HuH-7.5 (cell line): Measurements from ENCODE around the gene SVOPL.
A peak's percentile ranks its signal among the peaks of the same experiment; 100 is the strongest.
"Not testable (repeated sequence)": the region's sequence is repeated elsewhere in the genome, so short reads cannot be mapped to it uniquely, and the experiment has no call there.

ENCODE experiments used
- DNase-seq: peaks from one replicate; pipeline ENCODE4 v3.0.0; 2011; ENCODE audit warnings: low spot score

Gene SVOPL, protein sequence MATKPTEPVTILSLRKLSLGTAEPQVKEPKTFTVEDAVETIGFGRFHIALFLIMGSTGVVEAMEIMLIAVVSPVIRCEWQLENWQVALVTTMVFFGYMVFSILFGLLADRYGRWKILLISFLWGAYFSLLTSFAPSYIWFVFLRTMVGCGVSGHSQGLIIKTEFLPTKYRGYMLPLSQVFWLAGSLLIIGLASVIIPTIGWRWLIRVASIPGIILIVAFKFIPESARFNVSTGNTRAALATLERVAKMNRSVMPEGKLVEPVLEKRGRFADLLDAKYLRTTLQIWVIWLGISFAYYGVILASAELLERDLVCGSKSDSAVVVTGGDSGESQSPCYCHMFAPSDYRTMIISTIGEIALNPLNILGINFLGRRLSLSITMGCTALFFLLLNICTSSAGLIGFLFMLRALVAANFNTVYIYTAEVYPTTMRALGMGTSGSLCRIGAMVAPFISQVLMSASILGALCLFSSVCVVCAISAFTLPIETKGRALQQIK

DNA sequence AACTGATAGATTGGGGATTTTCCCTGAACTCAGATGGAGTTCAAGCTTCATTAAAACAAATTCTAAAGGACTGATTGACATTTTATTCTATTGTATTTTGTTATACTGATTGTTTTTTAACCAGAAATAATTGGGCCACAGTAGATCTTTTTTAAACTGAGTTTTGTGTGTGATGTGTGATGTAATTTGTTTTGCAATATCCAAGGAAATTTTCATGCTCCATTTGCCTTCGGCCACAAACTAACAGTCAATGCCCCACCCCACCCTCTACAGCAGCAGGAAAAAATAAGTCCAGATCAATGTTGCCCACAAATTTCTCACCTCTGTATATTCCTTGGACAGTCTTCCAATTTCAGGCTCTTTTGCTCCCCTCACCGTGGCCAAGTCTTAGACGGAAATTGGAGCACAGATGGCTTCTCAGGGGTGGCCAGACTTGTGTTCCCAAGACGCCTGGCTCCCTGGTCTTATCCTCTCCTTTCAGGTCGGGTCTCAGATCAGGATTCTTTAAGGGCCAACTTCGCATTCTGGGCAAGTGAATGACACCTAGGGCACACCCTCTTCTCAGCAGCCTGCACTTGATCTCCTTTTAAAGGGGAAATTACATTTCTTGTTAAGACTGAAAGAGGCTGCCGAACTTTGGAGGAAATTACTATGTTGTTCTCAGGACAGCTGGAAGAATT lies at the start of gene SVOPL:
Gene SVOPL (minus strand): TSS at position 506 of the 680 bp plus-strand sequence. CDS start 22,317 bp downstream, outside the sequence.
- no peak for DNase-seq

DNA sequence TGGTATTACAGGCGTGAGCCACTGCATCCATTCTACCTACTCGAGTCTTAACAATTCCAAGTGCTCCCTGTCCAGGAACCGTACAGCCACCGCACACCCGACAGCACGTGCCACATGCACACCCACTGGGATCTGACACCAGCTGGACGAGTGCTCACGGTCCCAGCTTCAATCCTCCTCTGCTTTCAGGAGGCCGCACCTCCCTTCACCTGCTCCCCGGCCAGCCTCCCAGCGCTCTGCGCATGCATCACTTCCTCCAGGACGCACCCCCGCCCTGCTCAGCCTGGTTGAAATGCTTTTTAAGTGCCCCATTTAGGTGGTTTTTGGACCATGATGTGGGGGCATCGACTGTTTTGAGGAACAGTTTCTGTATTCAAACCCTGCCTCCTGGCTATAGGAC lies 49.3 kb upstream of the SVOPL start:
- no peak for DNase-seq

DNA sequence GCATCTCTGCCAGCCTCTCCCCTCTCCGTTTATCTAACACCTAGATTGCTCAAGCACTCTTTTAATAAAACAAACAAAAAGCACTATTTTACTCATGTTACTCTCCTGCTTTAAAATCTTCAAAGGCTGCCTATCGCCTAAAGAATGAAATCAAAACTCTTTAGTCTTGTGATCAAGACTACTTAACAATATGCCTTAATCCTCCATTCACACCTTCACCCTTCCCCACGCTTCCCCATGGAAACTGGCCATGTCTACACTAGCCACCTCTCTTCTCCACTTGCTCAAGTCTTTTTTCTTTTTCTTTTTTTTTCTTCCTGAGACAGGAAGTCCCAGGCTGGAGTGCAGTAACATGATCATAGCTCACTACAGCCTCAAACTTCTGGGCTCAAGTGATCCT lies 48.8 kb upstream of the SVOPL start:
- DNase-seq = no peak

DNA sequence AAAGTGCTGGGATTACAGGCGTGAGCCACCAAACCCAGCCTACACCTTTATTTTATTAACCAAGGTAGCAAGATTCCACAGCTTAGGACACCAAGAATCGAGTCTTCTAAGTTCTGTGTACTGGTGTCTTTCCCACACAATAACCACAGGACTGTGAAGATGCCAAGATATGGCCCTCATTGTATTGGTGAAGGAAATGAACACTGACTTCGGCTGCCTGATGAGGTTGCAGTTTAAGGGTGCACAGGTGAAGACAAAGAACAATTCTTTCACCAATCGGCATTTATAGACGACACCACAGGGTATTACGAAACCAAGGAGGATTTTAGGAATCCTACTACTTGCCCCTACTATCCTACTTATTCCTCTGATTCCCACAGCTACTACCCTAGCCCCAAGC lies 47.5 kb upstream of the SVOPL start:
- no peak for DNase-seq

DNA sequence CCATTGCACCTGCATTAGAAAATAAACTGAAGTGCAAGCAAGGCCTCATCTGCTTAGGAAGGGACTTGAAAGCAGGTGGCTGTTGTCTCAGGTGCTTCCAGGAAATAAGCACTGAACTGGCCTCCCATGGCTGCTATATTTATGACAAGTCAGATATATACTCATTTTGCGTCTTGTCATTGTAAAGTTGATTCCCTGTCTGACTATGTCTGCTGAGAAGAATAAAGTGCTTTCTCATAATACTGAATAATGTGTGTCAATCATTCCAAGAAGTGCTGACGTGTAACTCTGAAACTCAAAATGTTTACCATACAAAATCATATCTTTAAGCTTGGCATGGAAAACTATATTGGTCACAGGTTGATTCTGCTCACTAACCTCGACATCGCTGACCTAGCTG lies 44.9 kb upstream of the SVOPL start:
- DNase-seq = no peak

DNA sequence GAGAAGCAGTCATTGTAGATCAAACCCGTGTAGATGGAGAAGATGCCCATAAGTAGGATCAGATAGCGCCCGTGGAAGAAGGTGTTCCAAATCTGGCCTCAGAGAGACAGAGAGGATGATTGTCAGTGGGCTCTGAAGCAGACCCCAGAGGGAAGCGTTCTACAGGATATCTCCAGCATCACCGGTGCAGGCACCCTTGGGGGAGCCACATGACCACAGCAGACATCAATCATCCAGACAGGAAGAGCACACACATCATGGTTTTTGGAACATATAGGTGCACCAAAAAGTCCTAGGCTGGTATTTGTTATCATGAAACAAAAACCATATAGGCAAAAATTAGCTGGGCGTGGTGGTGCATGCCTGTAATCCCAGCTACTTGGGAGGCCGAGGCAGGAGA lies 44.0 kb upstream of the SVOPL start:
- DNase-seq = no peak

DNA sequence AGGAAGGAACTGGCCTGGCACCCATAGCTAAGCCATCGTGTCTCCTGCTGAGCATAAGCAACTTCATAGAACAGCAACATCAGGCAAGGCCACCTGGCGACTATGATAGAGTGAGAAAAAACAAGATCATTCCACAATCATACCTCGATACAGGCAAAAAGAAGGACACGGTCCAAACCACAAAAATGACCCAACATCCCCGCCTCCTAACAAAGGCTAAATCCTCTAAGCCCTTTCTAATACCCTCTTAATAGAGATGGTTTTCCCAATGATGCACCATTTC lies 40.2 kb upstream of the SVOPL start:
- no peak for DNase-seq

DNA sequence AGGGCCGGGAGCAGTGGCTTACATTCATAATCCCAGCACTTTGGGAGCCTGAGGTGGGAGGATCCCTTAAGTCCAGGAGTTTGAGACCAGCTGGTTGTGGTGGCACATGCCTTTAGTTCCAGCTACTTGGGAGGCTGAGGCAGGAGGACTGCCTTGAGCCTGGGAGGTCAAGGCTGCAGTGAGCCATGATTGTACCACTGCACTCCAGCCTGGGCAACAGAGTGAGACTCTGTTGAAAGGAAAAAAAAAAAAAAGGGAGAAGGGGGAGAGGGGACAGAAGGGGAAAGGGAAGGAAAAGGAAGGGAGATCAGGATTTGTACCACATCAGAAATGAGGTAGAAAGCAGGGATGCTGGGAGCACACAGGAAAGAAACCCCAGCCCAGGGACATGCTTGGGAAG lies 38.7 kb upstream of the SVOPL start:
- DNase-seq = no peak

DNA sequence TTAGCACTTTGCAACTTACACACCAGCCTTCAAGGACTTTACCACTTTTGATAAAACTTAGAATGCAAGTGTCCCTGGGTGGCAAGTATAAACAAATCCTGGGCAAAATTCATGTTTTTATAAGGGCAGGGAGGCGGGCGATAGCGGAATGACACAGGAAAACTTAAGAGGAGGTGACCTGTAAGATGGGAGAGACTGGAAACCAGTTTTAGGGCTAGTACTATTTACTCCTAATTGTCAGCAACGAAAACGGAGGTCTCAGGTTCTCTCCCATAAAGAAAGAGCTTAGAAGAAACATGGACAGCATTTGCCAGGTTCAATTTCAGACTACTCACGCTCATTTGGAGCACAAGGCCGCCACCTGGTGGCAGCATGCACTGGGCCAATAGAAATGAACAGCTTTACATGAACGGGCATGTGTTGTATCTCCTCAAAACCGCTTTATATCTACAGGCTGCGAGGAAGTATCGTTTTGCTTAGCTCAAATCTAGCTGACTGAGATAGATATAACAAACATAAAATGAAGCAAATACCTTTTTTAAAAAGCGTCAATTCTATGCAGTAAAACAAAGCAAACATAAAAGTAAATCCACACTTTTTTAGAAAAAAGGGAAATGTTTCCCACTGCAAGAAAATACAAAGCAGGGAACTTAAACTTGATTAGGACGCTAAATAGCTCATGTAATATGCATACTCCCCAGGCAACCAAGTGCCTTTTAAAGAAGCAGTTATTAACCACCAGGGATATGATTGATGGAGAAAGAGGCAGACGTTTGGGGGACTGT lies 37.6 kb upstream of the SVOPL start:
- peak; percentile 56 for DNase-seq

DNA sequence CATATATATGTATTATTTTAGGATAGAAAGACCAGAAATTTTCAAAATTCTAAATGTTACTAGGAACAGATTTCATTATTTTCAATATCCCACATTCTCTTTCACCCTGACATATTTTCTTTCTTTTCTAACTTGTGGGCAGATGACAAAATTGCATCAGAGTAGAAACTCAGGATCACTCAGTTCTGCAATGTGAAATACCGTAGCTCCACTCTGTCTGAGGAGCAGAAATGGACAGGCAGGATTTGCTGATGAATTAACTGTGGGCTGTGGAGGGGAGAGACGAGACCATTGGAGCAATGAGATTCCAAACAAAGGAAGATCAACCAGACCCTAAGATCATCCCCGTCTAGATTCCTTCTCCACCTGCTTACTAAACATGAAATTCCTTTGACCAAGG lies 37.0 kb upstream of the SVOPL start:
- no peak for DNase-seq

DNA sequence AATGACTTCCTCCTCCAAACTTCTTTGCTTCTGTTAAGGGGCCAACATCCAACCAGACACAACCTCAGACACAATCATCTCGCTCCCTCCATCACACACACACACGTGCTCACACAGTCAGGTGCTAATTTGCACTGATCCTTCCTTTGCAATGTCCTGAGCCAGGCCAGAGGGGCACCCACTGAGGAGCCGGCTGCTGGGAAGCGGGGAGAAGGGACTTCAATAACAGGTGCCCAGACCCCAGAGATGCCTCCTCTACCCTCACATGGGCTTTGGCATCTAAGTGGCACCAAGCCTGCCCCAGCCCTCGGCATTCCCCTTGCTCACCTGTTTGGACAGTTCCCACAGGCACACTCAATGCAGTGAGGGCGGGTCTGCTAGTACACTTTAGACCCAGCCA lies 34.2 kb upstream of the SVOPL start:
- no peak for DNase-seq

DNA sequence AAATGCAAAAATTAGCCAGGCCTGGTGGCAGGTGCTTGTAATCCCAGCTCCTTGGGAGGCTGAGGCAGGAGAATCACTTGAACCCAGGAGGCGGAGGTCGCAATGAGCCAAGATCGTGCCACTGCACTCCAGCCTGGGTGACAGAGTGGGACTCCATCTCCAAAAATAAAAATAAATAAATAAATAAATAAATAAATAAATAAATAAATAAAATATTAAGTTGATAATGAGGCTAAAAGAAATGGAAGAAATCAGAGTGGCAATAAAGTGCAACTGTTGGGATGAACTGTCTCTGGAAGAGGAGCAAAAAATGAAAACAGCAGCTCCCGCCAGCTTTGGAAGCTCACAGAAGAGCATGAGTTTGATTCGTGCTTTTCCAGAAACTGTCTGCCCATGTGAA lies 30.6 kb upstream of the SVOPL start:
- DNase-seq = not testable (repeated sequence)

DNA sequence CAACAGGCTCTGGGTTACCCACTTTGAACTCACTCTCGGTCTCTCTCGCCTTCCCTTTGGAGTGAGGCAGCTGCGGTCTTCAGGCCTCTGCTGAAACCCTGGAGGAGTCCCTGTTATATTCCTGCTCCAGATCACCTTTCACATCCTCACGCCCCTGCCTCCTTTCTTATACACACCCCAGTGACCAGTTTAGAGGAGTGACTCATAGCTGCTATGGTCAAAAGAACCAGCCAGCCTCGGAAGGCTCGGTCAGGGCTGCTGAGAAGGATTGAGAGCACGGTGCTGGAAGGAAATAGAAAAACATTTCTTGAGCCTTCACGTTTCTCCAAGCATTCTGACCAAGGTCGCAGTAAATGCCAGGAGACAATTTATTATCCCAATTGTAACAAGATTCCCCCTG lies 28.3 kb upstream of the SVOPL start:
- DNase-seq = no peak

DNA sequence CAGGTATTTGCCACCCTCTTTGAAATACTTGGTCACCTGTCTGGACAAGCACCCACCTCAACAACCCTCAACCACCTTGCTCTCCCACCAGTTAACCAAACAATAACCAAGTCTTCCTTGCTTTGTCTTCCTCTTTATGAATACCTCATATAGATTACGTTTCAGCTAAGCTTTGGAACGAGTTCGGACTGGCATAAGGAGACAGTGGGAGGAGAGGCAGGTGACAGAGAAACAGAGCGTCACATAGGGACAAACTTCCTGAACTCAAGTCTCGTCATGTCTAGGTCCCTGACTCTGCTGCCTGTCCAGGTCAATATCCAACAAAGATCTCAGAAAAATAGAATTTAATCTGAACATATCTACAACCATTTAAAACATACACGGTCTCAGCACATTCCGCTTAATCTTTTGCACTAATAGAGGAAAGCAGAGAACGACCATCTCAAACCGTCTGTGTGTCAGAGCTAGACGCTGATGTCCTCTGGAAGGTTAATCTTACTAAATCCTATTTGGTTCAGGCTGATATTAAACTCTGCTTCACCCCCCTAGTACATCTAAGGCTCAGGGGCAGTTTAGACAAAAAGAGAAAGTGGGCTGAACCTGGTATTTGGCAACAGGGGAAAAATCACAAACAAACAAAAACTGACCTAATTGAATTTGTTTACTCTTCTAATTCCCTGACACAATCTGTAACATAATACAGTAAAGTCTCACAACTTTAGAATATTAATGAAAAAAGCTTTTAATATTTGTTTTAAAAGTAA lies 26.4 kb upstream of the SVOPL start:
- no peak for DNase-seq

DNA sequence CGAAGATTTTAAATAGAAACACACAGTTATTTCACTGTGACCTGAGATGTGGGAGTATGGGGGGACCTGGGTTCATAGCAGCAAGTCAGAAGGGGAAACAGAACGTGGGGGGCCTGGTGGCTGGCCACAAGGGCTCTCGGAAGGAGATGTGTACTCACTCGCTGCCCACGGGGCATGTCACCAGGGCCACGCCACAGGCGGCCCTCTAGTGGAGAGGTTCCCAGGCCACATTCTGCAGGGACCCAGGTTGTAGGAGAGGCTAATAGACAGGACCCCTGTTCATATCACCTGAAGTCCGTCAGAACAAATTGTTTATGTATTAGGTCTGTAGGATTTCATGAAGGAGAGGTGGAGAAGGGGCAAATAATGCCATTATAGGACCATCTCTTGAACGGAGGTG lies 25.1 kb upstream of the SVOPL start:
- peak; percentile 27 for DNase-seq

DNA sequence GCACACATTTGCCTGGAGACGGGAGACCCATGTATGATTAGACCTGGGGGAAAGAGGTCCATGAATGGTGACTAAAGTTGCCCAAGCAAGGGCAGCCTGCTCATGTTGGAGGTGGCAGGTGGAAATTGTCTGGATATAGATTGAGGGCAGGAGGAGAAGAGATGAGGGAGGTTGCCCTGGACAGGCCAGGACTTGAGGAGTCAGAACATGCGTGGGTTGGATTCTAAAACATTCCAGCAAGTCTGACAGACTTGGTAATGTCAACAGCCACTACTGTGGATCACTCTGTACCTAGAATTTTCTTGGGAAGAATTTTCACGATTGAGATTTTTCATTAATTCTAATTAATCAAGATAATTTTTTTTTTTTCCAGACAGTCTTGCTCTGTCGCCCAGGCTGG lies 19.1 kb upstream of the SVOPL start:
- no peak for DNase-seq

DNA sequence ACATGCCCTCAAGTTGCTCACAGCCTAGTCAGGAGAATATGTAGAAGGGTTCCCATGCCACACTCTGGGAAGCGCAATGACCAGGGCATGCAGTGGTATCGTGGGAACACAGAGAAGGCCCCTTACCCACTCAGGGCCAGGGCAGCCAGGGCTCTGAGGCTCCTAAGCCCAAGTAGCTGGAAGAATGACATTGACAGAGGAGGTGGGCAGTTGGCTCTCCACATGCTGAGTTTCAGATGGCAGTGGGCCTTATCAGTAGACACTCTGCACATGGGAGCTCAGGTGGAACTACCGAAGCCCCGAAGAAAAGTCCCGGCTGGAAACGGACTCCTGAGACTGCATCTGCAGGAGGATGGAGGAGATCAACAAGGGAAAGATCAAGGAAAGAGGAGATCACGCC lies 15.7 kb upstream of the SVOPL start:
- DNase-seq = no peak

DNA sequence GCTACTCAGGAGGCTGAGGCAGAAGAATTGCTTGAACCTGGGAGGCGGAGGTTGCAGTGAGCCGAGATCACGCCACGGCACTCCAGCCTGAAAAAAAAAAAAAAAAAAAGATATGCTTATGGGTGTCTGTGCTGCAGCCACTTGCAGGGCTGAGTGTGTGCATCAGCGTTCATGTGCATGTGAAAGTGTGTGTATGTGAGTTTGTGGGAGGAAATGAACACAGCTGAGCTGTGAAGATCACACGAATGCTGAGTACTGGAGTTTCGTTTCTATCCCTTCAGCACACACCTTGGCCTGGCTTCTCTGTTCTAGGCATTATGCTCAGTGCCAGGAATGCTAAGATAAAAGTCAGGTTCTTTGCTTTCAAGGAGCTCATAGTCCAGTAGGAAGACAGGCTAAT lies 12.0 kb upstream of the SVOPL start:
- no peak for DNase-seq

DNA sequence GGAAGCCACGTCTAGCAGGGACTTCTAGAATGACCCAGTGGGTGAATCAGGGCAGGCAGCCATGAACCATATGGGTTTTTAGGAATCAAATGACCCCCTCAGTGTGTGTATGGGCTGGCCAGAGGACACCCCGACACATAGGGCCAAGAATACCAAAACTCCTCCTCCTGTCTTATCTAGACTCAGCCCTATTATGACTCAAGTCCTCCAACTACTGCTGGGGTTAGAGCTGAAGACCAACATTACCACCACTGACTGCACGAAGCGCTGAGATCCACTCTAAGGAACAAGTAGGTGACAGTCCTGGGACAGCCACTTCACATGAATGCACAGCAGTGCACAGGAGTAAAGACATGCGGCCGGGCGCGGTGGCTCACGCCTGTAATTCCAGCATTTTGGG lies 11.5 kb upstream of the SVOPL start:
- no peak for DNase-seq

DNA sequence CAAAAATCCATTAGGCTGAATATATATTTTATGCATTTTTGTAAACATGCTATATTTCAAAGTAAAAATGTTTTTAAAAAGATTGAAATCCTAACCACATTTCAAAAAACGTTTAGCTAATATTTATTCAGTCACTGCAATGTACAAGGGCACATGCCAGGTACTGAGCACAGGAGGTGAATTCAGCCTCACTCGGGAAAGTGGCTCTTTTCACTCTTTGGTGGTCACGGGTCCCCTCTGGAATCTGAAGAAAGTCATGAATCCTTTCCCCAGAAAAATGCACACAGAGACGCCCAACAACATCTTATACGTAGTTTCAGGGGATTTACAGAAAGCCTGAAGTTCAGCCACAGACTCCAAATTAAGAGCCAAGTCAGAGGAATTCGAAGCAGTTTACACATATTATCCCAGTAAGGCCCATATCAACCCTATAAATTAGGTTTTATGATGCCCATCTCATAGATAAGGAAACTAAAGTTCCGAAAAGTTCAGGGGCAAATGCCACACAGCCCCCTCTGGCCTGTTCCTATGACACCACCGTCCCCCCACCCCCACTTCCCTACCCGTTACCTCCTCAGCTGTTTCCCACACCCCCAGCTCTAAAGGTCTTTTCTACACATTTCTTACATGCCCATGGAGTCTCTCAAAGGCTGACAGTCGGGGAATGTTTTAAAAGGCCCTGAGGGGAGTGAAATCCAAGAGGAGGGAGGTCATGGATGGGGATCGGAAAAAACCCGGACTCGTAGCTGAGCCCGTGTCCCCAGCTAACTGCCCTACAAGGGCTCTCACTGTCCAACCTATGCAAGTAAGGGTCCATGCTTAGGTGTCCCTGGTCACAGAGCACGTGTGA lies 9.6 kb upstream of the SVOPL start:
- DNase-seq = no peak

DNA sequence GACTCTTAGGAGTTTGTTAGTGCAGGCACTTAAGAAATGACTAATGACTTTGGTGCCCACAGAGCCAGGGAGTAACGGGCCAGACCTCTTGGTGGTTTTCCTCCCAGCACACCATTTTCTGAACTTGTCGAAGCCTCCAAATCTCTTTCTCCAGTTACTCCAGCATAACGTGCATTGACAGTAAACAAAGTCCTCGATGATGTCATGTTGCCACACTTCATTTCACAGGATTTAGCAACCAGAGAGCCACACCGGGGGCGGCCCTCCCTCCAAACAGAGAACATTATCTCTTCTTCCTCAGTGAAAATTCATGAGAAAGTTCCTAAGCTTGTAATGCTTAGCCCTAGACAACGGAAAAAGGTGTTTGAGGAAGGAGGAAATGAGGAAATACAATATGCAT lies 4.0 kb upstream of the SVOPL start:
- no peak for DNase-seq
